GM12878 (cell line): ENCODE results near the gene MLN. TPM values are rescaled to one million over a fixed set of nuclear protein-coding genes. Genes with fewer than 3 reads are reported as not detected.

Experiments
- ATAC-seq: fragments of 200-7000 bp; cut with Tn5 transposase; 3 replicates; pipeline ENCODE4 v1.9.1; 2020; ENCODE audit warnings: mild to moderate bottlenecking, moderate library complexity
- BruUV-seq: library from RNA; stranded (reverse); fragments of 400-500 nt; replicated peaks from 2 replicates; lab custom pipeline; 2021; lab: Mats Ljungman, UMichigan
- CTCF ChIA-PET: fragments of 300-600 bp; sonication (Branson Sonifier 250); formaldehyde crosslinking; extraction: SDS; loops from one replicate; lab custom pipeline; 2021; ENCODE audit warnings: inconsistent platforms; lab: Yijun Ruan, JAX
- POLR2A ChIA-PET: fragments of 350-600 bp; formaldehyde crosslinking; extraction: SDS; loops from one replicate; lab custom pipeline; 2021; ENCODE audit warnings: inconsistent platforms; lab: Charles Lee
- RAD21 ChIA-PET: fragments of 300-600 bp; sonication (Branson Sonifier 250); formaldehyde crosslinking; loops from one replicate; lab custom pipeline; 2023; ENCODE audit warnings: antibody characterized with exemption; ENCODE audit not compliant: unreplicated experiment; lab: Charles Lee
- SMC1A ChIA-PET: fragments of 300-600 bp; sonication (Branson Sonifier 250); formaldehyde crosslinking; loops from one replicate; lab custom pipeline; 2023; ENCODE audit not compliant: unreplicated experiment, uncharacterized antibody; lab: Charles Lee
- DNase-seq: peaks from one replicate; pipeline ENCODE4 v3.0.0-alpha.2; 2011; ENCODE audit warnings: low read depth, low spot score
- FAIRE-seq: peaks from 3 replicates; lab custom pipeline; 2011; peaks lifted over from hg19 to GRCh38; lab: Jason Lieb, UNC
- H2AFZ ChIP-seq: 2 replicates; pipeline ENCODE4 v1.6.0; 2011; ENCODE audit warnings: low read depth, low read length, control low read depth; ENCODE audit not compliant: control insufficient read depth
- H3K27ac ChIP-seq: 2 replicates; pipeline ENCODE4 v1.5.1; 2011; ENCODE audit warnings: control low read depth; ENCODE audit not compliant: control insufficient read depth, insufficient read depth
- H3K27me3 ChIP-seq, 2 experiments: replicated peaks in 1 of 2; 2 replicates each; pipeline versions ENCODE4 v1.6.0 to v1.6.1; 2011; ENCODE audit warnings: low read length in 1 of 2; ENCODE audit not compliant: control insufficient read depth in 2 of 2, insufficient read depth in 2 of 2
- H3K36me3 ChIP-seq, 2 experiments: 2 replicates each; pipeline ENCODE4 v1.5.1; 2011; ENCODE audit warnings: low read length in 1 of 2; ENCODE audit not compliant: control insufficient read depth in 2 of 2, insufficient read depth in 2 of 2
- H3K4me1 ChIP-seq: 2 replicates; pipeline ENCODE4 v1.6.1; 2011; ENCODE audit warnings: mild to moderate bottlenecking, low read length, moderate library complexity, mixed read lengths; ENCODE audit not compliant: control insufficient read depth, insufficient read depth
- H3K4me2 ChIP-seq: 2 replicates; pipeline ENCODE4 v1.6.0; 2011; ENCODE audit warnings: control low read depth; ENCODE audit not compliant: control insufficient read depth, insufficient read depth
- H3K4me3 ChIP-seq: fragments of 200-600 bp; sonication (generic); 2 replicates; pipeline ENCODE4 v1.5.1; 2016
- H3K79me2 ChIP-seq: 2 replicates; pipeline ENCODE4 v1.6.0; 2011; ENCODE audit warnings: low read length; ENCODE audit not compliant: control insufficient read depth, insufficient read depth
- H3K9ac ChIP-seq: 2 replicates; pipeline ENCODE4 v1.8.0; 2011; ENCODE audit warnings: low read length, control low read depth, mixed read lengths; ENCODE audit not compliant: control insufficient read depth, insufficient read depth
- H3K9me3 ChIP-seq: replicated peaks from 3 replicates; pipeline ENCODE4 v1.5.1; 2011; ENCODE audit warnings: mild to moderate bottlenecking, low read length; ENCODE audit not compliant: control insufficient read depth, insufficient read depth
- H4K20me1 ChIP-seq: 2 replicates; pipeline ENCODE4 v1.6.0; 2011; ENCODE audit not compliant: control insufficient read depth, insufficient read depth
- BCL11A ChIP-seq: IDR thresholded peaks from 2 replicates; pipeline ENCODE4 v1.6.1; 2011; ENCODE audit warnings: low read depth, low read length
- CEBPB ChIP-seq, 2 experiments: fragments of 150-350 bp in 1 of 2; IDR thresholded peaks; 2 replicates each; pipeline ENCODE4 v1.6.1; 2012 to 2014; ENCODE audit warnings: low read depth in 2 of 2, low read length in 2 of 2, borderline replicate concordance in 1 of 2, inconsistent platforms in 1 of 2
- CREB1 ChIP-seq: IDR thresholded peaks from 2 replicates; pipeline ENCODE4 v1.6.1; 2012; ENCODE audit warnings: low read depth, mild to moderate bottlenecking, inconsistent platforms
- EP300 ChIP-seq, 2 experiments: fragments of 150-350 bp in 1 of 2; IDR thresholded peaks; 2 replicates each; pipeline ENCODE4 v1.6.1; 2011 to 2012; ENCODE audit warnings: low read depth in 2 of 2, low read length in 2 of 2, borderline replicate concordance in 1 of 2, improper control_type of control experiment in 1 of 2, inconsistent platforms in 1 of 2; ENCODE audit not compliant: control insufficient read depth in 1 of 2
- MYB ChIP-seq: fragments of 150-350 bp; IDR thresholded peaks from 2 replicates; pipeline ENCODE4 v1.6.1; 2014; ENCODE audit warnings: mild to moderate bottlenecking, low read depth, low read length, borderline replicate concordance
- NBN ChIP-seq: fragments of 450-650 bp; IDR thresholded peaks from 2 replicates; pipeline ENCODE4 v1.6.1; 2016
- NR2C2 ChIP-seq: IDR thresholded peaks from 2 replicates; pipeline ENCODE4 v1.6.1; 2011; ENCODE audit warnings: borderline replicate concordance, low read depth; ENCODE audit not compliant: control insufficient read depth, insufficient read length
- RB1 ChIP-seq: fragments of 450-650 bp; formaldehyde crosslinking; IDR thresholded peaks from 2 replicates; pipeline ENCODE4 v1.6.1; 2017; ENCODE audit warnings: mild to moderate bottlenecking, borderline replicate concordance
- RUNX3 ChIP-seq: IDR thresholded peaks from 2 replicates; pipeline ENCODE4 v1.6.1; 2012; ENCODE audit warnings: low read length, inconsistent platforms
- SIX5 ChIP-seq: IDR thresholded peaks from 2 replicates; pipeline ENCODE4 v1.6.1; 2011; ENCODE audit warnings: mild to moderate bottlenecking, low read depth, low read length, moderate library complexity; ENCODE audit not compliant: severe bottlenecking
- SREBF2 ChIP-seq: IDR thresholded peaks from 2 replicates; pipeline ENCODE4 v1.6.1; 2012; ENCODE audit warnings: mild to moderate bottlenecking, low read length
- TBL1XR1 ChIP-seq: IDR thresholded peaks from 2 replicates; pipeline ENCODE4 v1.6.1; 2012; ENCODE audit warnings: low read depth, low read length, improper control_type of control experiment
- WGBS: methylation state at CpG from one replicate; pipeline ENCODE4 v1.1.6; 2016; ENCODE audit warnings: low lambda C conversion rate; ENCODE audit not compliant: insufficient replicate concordance, insufficient coverage; ENCODE audit errors: missing lambda C conversion rate; 5-methylcytosine and 5-hydroxymethylcytosine counted together
- in situ Hi-C: fragments of 300-500 bp; cut with MboI; formaldehyde crosslinking; loops from 9 replicates; pipeline ENCODE4 v1.14.3; 2018; ENCODE audit warnings: mixed read lengths
- intact Hi-C: fragments of 100-400 bp; cut with micrococcal nuclease; formaldehyde crosslinking; loops from one replicate; pipeline ENCODE4 v1.14.2; 2022; ENCODE audit not compliant: unreplicated experiment
- polyA plus RNA-seq, 11 experiments: library from polyadenylated mRNA; depleted of rRNA in 4 of 11; unstranded in 6 of 11; stranded (reverse) in 5 of 11; fragments of >200 nt; fragmentation: Nextera tagmentation in 4 of 11; fragmentation: Illumina TruSeq in 1 of 11; extraction: Ambion mirVana in 4 of 11; extraction: Trizol in 1 of 11; gene quantifications; 1 replicate in 1 of 11; 2 replicates in 10 of 11; pipeline versions ENCODE4 v1.2.1 to v1.2.3, GENCODE V29; 2011 to 2016; ENCODE audit warnings: inconsistent platforms in 2 of 11, missing spikeins in 2 of 11, low read depth in 1 of 11
- total RNA-seq, 4 experiments: library from RNA; depleted of rRNA in 3 of 4; stranded (reverse); fragments of >200 nt in 3 of 4; fragmentation: Illumina TruSeq in 1 of 4; extraction: Trizol in 1 of 4; gene quantifications; 2 replicates each; pipeline versions ENCODE4 v1.2.1 to v1.2.3, GENCODE V29; 2013 to 2021
- TF ChIP-seq, protein P1 (sequence below): IDR thresholded peaks from 2 replicates; pipeline ENCODE4 v1.6.1; 2012; ENCODE audit warnings: low read depth, low read length, improper control_type of control experiment
- TF ChIP-seq, protein P2 (sequence below): fragments of 450-650 bp; IDR thresholded peaks from 2 replicates; pipeline ENCODE4 v1.6.1; 2018; ENCODE audit warnings: borderline replicate concordance, mild to moderate bottlenecking; ENCODE audit not compliant: partially characterized antibody
- TF ChIP-seq, protein P3 (sequence below): IDR thresholded peaks from 2 replicates; pipeline ENCODE4 v1.6.1; 2011; ENCODE audit warnings: low read depth, low read length, improper control_type of control experiment, borderline replicate concordance

Gene MLN
- total and polyA plus RNA-seq, 10 of the 15 experiments (the other 5 are each of a cell fraction or from before 2014, with no cell fraction given) = not detected

DNA sequence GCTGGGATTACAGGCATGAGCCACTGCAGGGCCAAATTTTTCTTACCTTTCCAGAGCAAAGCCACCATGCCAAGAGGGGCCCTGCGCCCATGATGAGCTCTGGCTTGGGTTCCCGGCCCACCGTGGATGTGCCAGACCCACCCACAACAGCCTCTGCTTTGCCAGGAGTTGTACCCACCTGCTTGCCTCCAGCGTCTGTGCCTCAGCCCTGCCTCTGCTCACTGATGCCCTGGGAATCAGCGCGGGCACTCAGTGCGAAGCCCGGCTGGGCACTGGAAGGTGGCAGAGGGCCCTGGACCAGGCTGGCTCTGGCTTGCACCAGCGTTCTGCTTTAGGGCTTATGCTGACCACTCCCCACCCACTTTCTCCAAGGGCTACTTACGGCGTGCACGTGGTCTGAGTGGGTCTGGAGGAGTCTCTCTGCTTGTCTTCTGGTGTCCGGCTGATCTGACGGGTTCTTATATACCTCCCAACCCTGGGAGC is at the start of gene MLN (continued):
- TF ChIP-seq NR2C2 (no peak), MYB (no peak)
- TF ChIP-seq, all 136 proteins: peak for 0

DNA sequence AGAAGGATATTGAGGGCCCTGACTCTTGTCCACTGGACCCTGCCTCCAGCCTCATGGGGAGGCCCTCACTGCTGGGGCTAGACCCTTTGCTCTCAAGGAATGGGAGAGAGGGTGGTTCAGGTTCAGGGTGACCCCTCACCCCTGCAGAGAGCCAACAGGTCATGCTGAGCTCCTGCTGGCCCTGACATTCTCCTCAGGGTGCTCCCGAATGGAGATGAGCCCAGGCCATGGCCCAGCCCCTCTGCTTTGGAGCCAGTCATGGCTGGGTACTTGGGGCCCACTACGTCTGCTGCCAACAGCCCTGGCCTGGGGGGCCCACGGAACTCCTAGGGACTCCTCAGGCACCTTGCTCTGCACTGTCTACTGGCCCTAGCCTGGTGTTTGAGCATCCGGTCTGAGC is 49.2 kb upstream of the MLN start:
- 36% methylated on average over 4 of the region's 4 CpGs for WGBS
- H3K79me2 ChIP-seq = no peaks in the 10 kb centered on the region
- FAIRE-seq = no peak
- no peaks in the 10 kb centered on the region for H3K36me3 ChIP-seq
- ATAC-seq = no peak
- peaks cover 0 to 2% of the 10 kb centered on the region in 2 experiments; a peak in 2 of 4 replicates for H3K27me3 ChIP-seq
- in situ Hi-C loops (no loop called here), intact Hi-C loops (no loop called here)
- H2AFZ ChIP-seq = no peak overlapping the region
- ChIA-PET RAD21 (no interaction called here), POLR2A (no interaction called here), CTCF (no interaction called here), SMC1A (no interaction called here)
- BruUV-seq = no TSS peak
- no peaks in the 10 kb centered on the region for H3K9me3 ChIP-seq
- H3K4me3 ChIP-seq = no peak overlapping the region
- no peak overlapping the region for H3K9ac ChIP-seq
- H4K20me1 ChIP-seq = 0 out of 2 replicates have a peak, but pooled peaks cover 2% of the 10 kb centered on the region
- no peak overlapping the region for H3K27ac ChIP-seq
- no peak for TF ChIP-seq CREB1
- TF ChIP-seq RUNX3 = no peak
- TF ChIP-seq EP300 (IDR thresholded peaks at IDR 0.05; ENCODE audit: borderline replicate concordance in 1 of 2, control insufficient read depth in 1 of 2, low read depth in 2 of 2, low read length in 2 of 2) = no peak
- TF ChIP-seq NBN = no peak
- TF ChIP-seq, protein P1, sequence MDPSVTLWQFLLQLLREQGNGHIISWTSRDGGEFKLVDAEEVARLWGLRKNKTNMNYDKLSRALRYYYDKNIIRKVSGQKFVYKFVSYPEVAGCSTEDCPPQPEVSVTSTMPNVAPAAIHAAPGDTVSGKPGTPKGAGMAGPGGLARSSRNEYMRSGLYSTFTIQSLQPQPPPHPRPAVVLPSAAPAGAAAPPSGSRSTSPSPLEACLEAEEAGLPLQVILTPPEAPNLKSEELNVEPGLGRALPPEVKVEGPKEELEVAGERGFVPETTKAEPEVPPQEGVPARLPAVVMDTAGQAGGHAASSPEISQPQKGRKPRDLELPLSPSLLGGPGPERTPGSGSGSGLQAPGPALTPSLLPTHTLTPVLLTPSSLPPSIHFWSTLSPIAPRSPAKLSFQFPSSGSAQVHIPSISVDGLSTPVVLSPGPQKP = no peak
- no peak for TF ChIP-seq RB1
- TF ChIP-seq TBL1XR1 = no peak
- TF ChIP-seq, protein P2, sequence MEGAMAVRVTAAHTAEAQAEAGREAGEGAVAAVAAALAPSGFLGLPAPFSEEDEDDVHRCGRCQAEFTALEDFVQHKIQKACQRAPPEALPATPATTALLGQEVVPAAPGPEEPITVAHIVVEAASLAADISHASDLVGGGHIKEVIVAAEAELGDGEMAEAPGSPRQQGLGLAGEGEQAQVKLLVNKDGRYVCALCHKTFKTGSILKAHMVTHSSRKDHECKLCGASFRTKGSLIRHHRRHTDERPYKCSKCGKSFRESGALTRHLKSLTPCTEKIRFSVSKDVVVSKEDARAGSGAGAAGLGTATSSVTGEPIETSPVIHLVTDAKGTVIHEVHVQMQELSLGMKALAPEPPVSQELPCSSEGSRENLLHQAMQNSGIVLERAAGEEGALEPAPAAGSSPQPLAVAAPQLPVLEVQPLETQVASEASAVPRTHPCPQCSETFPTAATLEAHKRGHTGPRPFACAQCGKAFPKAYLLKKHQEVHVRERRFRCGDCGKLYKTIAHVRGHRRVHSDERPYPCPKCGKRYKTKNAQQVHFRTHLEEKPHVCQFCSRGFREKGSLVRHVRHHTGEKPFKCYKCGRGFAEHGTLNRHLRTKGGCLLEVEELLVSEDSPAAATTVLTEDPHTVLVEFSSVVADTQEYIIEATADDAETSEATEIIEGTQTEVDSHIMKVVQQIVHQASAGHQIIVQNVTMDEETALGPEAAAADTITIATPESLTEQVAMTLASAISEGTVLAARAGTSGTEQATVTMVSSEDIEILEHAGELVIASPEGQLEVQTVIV = no peak
- TF ChIP-seq CEBPB (IDR thresholded peaks at IDR 0.05; ENCODE audit: borderline replicate concordance in 1 of 2, low read depth in 2 of 2, low read length in 2 of 2) = no peak
- no peak for TF ChIP-seq SREBF2
- TF ChIP-seq SIX5 = no peak
- no peak for TF ChIP-seq BCL11A
- TF ChIP-seq, protein P3, sequence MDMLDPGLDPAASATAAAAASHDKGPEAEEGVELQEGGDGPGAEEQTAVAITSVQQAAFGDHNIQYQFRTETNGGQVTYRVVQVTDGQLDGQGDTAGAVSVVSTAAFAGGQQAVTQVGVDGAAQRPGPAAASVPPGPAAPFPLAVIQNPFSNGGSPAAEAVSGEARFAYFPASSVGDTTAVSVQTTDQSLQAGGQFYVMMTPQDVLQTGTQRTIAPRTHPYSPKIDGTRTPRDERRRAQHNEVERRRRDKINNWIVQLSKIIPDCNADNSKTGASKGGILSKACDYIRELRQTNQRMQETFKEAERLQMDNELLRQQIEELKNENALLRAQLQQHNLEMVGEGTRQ = no peak
- H3K4me2 ChIP-seq = no peak overlapping the region
- no peak for DNase-seq
- H3K4me1 ChIP-seq = peaks cover 24% of the 10 kb centered on the region
